Glutamatergic neuron (in vitro differentiated cells): Measurements from ENCODE around the gene PRKAR1B. TPM values are rescaled to one million over a fixed set of nuclear protein-coding genes. Genes with fewer than 3 reads are reported as not detected.

Source experiments
- DNase-seq: peaks from one replicate; pipeline ENCODE4 v3.0.0; 2022
- H3K27ac Mint-ChIP-seq: one replicate; pipeline ENCODE4 v1.8.0; 2020; ENCODE audit warnings: mild to moderate bottlenecking, mixed read lengths, inconsistent platforms; ENCODE audit not compliant: unreplicated experiment
- H3K27me3 Mint-ChIP-seq: one replicate; pipeline ENCODE4 v1.8.0; 2020; ENCODE audit warnings: mild to moderate bottlenecking, moderate library complexity, mixed read lengths, inconsistent platforms; ENCODE audit not compliant: unreplicated experiment
- H3K36me3 Mint-ChIP-seq: one replicate; pipeline ENCODE4 v1.8.0; 2020; ENCODE audit warnings: mild to moderate bottlenecking, mixed read lengths, inconsistent platforms; ENCODE audit not compliant: unreplicated experiment
- H3K4me1 Mint-ChIP-seq: one replicate; pipeline ENCODE4 v1.8.0; 2020; ENCODE audit warnings: mild to moderate bottlenecking, low read depth, mixed read lengths, inconsistent platforms; ENCODE audit not compliant: unreplicated experiment
- H3K4me3 Mint-ChIP-seq: one replicate; pipeline ENCODE4 v1.8.0; 2020; ENCODE audit warnings: mild to moderate bottlenecking, mixed read lengths, inconsistent platforms; ENCODE audit not compliant: unreplicated experiment
- H3K9me3 Mint-ChIP-seq: one replicate; pipeline ENCODE4 v1.8.0; 2020; ENCODE audit warnings: mild to moderate bottlenecking, moderate library complexity, mixed read lengths, inconsistent platforms; ENCODE audit not compliant: unreplicated experiment
- CTCF ChIP-seq: fragments of 200-600 bp; sonication (generic); IDR thresholded peaks from one replicate; pipeline ENCODE4 v1.5.0; 2021; ENCODE audit not compliant: partially characterized antibody, unreplicated experiment
- total RNA-seq: library from RNA; stranded (reverse); fragmentation: NEBNext Ultra II Directional; extraction: Animal tissue kit (Norgen Biotek cat#: 25700); gene quantifications from one replicate; pipeline ENCODE4 v1.2.1, GENCODE V29; 2021; ENCODE audit not compliant: unreplicated experiment

The PRKAR1B gene
- total RNA-seq, 1 donor from 2014 or later: 12.8 TPM

GRCh38 chr7:601036-601594 is 126.0 kb downstream of the PRKAR1B start:
- TF ChIP-seq CTCF: no peak
- H3K4me3 Mint-ChIP-seq: no peak overlapping the region
- no peaks in the 10 kb centered on the region for H3K36me3 Mint-ChIP-seq
- no peak overlapping the region for H3K27ac Mint-ChIP-seq
- peak; percentile 6 for DNase-seq
- peaks cover 1% of the 10 kb centered on the region for H3K9me3 Mint-ChIP-seq
- no peaks in the 10 kb centered on the region for H3K4me1 Mint-ChIP-seq
- H3K27me3 Mint-ChIP-seq: peaks cover 5% of the 10 kb centered on the region

GRCh38 chr7:600149-601035 is 126.7 kb downstream of the PRKAR1B start:
- Mint-ChIP-seq H3K9me3 (peaks cover 1% of the 10 kb centered on the region), H3K27ac (no peak overlapping the region), H3K4me1 (no peaks in the 10 kb centered on the region), H3K36me3 (no peaks in the 10 kb centered on the region), H3K27me3 (peaks cover 5% of the 10 kb centered on the region), H3K4me3 (no peak overlapping the region)
- DNase-seq: peak; percentile 5
- TF ChIP-seq CTCF: no peak

GRCh38 chr7:598899-599298 is 128.2 kb downstream of the PRKAR1B start:
- Mint-ChIP-seq H3K36me3 (no peaks in the 10 kb centered on the region), H3K27ac (no peak overlapping the region), H3K4me3 (no peak overlapping the region), H3K9me3 (peaks cover 1% of the 10 kb centered on the region), H3K27me3 (peaks cover 5% of the 10 kb centered on the region), H3K4me1 (no peaks in the 10 kb centered on the region)
- no peak for TF ChIP-seq CTCF
- no peak for DNase-seq

- H3K9me3 Mint-ChIP-seq: peaks cover 3% of the 10 kb centered on the region
- TF ChIP-seq CTCF: no peak
- peaks cover 5% of the 10 kb centered on the region for H3K27me3 Mint-ChIP-seq
- peak; percentile 10 for DNase-seq
- H3K4me1 Mint-ChIP-seq: no peaks in the 10 kb centered on the region
- H3K36me3 Mint-ChIP-seq: no peaks in the 10 kb centered on the region
- no peak overlapping the region for H3K27ac Mint-ChIP-seq
- H3K4me3 Mint-ChIP-seq: no peak overlapping the region
These were observed 129.5 kb downstream of the PRKAR1B start for GRCh38 chr7:597348-598178.
